ENCODE measurements around the gene PAPOLG.
A peak's percentile ranks its signal among the peaks of the same experiment; 100 is the strongest.

The PAPOLG gene

GRCh38 chr2:60756097-60757087 is at the start of gene PAPOLG:
Gene PAPOLG (plus strand): TSS chr2:60756268. CDS start chr2:60756479, 211 bp downstream.
- peak; percentile 98 to 99 for DNase-seq (ENCODE audit: low read depth in 2 of 2)

- peak in 1 of 2 donors; percentile 1 for DNase-seq (ENCODE audit: low read depth in 2 of 2)
These were observed 48.2 kb upstream of the PAPOLG start for GRCh38 chr2:60707750-60708371.

- DNase-seq (ENCODE audit: low read depth in 2 of 2): no peak
These were observed 47.3 kb upstream of the PAPOLG start for GRCh38 chr2:60708630-60709320.

DNA sequence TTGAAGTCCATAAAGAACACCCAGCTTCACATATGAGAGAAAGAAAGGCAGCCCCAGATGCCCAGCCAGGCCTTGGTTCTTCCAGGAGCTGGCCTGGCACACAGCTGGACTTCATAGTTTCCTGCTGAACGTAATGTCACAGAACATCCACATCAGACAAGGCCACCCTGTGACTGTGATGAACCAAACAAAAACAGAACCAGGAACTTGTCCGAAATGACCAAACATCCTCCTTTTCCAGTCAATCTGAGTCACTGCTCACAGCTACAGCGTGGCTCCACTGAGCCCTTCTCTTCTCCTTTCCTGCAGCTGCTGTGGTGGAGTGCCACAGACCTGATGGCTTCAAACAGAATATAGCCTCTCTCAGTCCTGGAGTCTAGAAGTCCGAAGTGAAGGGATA is 45.4 kb upstream of the PAPOLG start:
- no peak for DNase-seq (ENCODE audit: low read depth in 2 of 2)

DNA sequence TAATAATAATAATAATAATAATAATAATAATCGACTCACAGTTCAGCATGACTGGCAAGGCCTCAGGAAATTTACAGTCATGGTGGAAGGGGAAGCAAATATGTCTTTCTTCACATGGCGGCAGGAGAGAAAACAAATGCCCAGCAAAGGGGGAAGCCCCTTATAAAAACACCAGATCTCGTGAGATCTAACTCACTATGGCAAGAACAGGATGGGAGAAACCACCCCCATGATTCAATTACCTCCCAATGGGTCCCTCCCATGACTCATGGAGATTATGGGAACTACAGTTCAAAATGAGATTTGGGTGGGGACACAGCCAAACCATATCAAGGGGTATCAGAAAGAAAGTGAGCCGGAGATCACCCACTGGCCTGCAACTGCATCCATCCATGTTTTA is 40.5 kb upstream of the PAPOLG start:
- DNase-seq (ENCODE audit: low read depth in 2 of 2): no peak

DNA sequence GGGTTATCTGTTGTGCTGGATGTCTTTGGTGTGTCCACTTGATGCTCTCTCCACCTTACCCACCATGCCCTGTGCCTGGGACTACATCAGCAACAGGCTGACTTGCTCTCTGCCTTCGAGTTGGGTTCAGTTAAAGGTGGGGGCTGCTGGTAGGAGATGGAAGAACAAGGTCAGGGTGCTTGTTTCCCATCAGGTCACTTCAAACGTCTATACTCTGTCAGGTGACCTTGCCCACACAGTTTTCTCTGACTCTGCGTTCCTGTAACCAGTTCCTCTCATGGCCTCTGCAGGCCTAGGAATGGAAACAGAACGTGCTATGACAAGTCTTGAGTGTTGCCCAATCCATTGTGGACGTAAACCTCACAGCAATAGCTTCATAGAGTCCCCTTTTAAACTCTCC is 38.4 kb upstream of the PAPOLG start:
- no peak for DNase-seq (ENCODE audit: low read depth in 2 of 2)

- DNase-seq (ENCODE audit: low read depth in 2 of 2): no peak
These were observed 36.7 kb upstream of the PAPOLG start for GRCh38 chr2:60719331-60719730.

DNA sequence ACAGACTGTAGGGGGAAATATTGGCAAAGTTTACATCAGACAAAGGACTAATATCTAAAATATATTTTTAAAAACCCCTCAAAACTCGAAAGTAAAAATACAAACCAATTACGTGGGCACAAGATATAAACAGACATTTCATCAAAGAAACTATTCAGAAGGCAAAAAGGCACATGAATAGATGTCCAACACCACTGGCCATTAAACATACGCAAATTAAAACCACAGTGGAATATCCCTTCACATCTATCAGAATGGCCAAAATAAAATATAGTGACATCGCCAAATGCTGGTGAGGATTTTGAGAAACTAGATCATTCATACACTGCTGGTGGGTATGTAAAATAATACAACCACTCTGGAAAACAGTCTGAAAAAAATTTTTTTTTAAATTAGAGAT is 30.6 kb upstream of the PAPOLG start:
- no peak for DNase-seq (ENCODE audit: low read depth in 2 of 2)

- DNase-seq (ENCODE audit: low read depth in 2 of 2): no peak
These were observed 27.2 kb upstream of the PAPOLG start for GRCh38 chr2:60728855-60729254.

- DNase-seq (ENCODE audit: low read depth in 2 of 2): no peak
These were observed 20.4 kb upstream of the PAPOLG start for GRCh38 chr2:60735496-60736250.

DNA sequence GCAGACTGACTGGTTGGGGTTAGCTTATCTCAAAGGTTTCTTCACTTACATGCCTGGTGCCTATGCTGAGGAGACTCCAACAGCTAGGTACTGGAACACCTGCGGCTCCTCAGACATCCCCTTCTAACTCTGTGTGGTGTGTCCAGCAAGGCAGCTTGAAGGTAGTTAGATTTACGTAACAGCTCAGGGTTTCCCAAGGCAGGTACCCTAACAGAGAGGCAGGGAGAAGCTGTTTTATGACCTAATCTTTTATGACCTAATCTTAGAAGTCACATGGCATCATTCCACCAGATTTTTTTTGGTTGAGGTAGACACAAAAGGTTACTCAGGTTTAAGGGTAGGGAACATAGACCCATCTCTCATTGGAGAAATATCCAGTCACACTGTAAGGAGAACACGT is 17.4 kb upstream of the PAPOLG start:
- DNase-seq (ENCODE audit: low read depth in 2 of 2): no peak

- no peak for DNase-seq (ENCODE audit: low read depth in 2 of 2)
These were observed 16.9 kb upstream of the PAPOLG start for GRCh38 chr2:60739156-60739555.

GRCh38 chr2:60741576-60741975 is 14.5 kb upstream of the PAPOLG start:
- DNase-seq (ENCODE audit: low read depth in 2 of 2): no peak

GRCh38 chr2:60742419-60742818 is 13.6 kb upstream of the PAPOLG start:
- no peak for DNase-seq (ENCODE audit: low read depth in 2 of 2)

GRCh38 chr2:60745330-60745729 is 10.7 kb upstream of the PAPOLG start:
- DNase-seq (ENCODE audit: low read depth in 2 of 2): no peak

DNA sequence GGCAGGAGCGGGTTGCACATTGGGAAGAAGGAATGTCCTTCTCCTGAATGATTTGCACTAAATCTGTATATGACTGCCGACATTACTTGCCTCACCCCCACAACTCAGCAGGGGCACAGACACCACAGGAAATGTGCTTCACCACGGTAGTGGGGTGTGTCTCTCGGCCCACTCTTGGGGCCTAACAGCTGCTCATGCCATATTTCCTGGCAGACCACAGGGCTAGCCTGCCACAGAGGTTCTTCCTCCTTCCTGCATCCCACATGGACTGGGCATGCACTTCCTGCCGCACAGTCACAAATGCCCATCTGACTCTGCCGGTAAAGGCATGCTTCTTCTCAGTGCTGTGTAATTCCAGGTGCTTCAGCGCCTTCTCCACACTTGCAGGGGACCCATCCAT is 10.3 kb upstream of the PAPOLG start:
- DNase-seq (ENCODE audit: low read depth in 2 of 2): no peak

- no peak for DNase-seq (ENCODE audit: low read depth in 2 of 2)
These were observed 9.8 kb upstream of the PAPOLG start for GRCh38 chr2:60746318-60746717.

GRCh38 chr2:60759654-60760053 is 3.6 kb downstream of the PAPOLG start:
- DNase-seq (ENCODE audit: low read depth in 2 of 2): no peak

GRCh38 chr2:60764736-60765534 is 8.9 kb downstream of the PAPOLG start:
- DNase-seq (ENCODE audit: low read depth in 2 of 2): no peak

DNA sequence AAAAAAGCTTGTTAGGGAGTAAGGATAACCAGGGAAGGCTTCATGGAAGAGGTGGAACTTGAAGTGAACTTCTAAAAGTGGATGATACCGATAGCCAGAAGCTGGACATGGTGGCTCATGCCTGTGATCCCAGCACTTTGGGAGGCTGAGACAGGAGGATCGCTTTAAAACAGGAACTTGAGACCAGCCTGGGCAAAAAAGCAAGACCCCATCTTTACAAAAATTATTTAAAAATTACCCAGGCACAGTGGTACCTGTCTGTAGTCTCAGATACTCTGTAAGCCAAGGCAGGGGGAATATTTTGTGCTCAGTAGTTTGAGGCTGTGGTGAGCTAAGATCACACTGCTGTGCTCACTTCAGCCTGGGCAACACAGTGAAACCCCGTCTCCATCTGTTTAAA is 10.2 kb downstream of the PAPOLG start:
- no peak for DNase-seq (ENCODE audit: low read depth in 2 of 2)

DNA sequence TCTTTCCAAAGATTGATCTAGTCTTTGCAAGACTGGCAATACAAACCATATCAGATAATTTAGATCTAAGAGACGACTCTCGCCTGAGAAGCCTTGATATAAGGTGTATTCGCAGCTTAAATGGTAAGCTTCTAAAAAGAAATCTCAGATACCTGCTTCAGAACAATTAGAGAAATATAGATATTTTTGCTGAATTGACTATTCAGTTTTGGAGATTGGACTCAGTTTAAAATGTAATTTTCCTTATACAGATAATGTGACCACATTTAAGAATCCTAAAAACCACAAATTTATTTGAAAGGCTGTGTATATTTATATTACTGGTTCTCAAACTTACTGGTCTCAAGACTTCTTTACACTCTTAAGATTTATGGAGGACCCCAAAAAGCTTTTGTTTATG is 15.4 kb downstream of the PAPOLG start:
- no peak for DNase-seq (ENCODE audit: low read depth in 2 of 2)
